NCI-H2227 (cell line): ENCODE measurements around the gene TBP.
"Not testable (repeated sequence)": the region's sequence is repeated elsewhere in the genome, so short reads cannot be mapped to it uniquely, and the experiment has no call there.

Source experiments
- DNase-seq: peaks from one replicate; lab custom pipeline; 2025; ENCODE audit not compliant: unreplicated experiment; lab: John Stamatoyannopoulos, UW

Gene TBP

GRCh38 chr6:170597278-170597677 is 43.1 kb downstream of the TBP start:
- no peak for DNase-seq

GRCh38 chr6:170605574-170606259 is 51.5 kb downstream of the TBP start:
- no peak for DNase-seq

GRCh38 chr6:170609225-170609624 is 55.1 kb downstream of the TBP start:
- DNase-seq: not testable (repeated sequence)

- not testable (repeated sequence) for DNase-seq
Observed at GRCh38 chr6:170612256-170612804, 58.2 kb downstream of the TBP start.

- DNase-seq: not testable (repeated sequence)
Observed at GRCh38 chr6:170616020-170616554, 61.9 kb downstream of the TBP start.
